ENCODE results near the gene RBBP8NL.

RBBP8NL gene

DNA sequence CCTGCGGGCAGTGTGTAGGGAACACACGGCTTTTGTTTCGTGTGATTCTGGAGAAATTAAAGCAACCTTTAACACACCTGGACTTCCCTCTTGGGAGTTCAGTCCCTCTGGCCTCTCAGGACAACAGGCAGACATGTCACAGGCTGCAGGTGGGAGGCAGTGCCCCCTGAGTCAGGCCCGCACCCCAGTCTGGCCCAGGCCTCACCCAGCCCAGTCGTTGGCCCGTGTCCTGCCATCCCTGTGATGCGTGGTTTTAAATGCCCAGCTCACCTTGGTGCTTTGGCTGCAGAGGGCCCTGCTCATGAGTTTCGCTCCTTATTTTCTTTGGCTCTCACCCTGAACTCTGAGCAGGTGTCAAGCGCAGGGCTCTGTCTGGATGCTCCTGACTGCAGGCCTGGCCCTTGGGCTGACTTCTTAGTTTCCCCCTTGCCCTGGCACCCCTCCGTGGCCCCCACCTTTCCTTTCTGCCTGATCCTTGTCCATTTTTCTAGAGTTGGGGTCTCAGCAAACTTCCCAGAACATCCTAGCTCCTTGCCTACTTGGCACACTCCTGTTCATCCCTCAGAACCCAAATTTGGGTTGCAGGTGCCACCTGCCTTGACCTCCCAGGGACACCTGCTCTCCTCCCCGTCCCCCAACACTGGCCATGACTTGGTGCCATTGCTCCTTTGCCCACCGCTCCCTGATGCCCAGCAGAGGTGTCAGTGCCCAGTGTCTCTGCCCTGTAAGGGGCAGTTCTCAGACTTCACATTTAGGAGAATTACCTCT lies 18.1 kb downstream of the RBBP8NL start:
- peaks cover 8% of the 10 kb centered on the region; the same call in 1 of the 2 replicates for H3K27me3 ChIP-seq (ENCODE audit: insufficient read depth, low read length)
- no peak overlapping the region for H3K4me3 ChIP-seq (ENCODE audit: low read length)
- H3K9me3 ChIP-seq (ENCODE audit: insufficient read depth, low read depth, low read length), result no peaks in the 10 kb centered on the region
- no peak overlapping the region for H3K9ac ChIP-seq (ENCODE audit: low read depth, low read length)
- WGBS, result 90% methylated on average over 12 of the region's 12 CpGs
- no peak overlapping the region for H3K27ac ChIP-seq (ENCODE audit: low read depth, low read length)
- no peaks in the 10 kb centered on the region for H3K36me3 ChIP-seq (ENCODE audit: insufficient read depth, low read length)
- no peaks in the 10 kb centered on the region for H3K4me1 ChIP-seq (ENCODE audit: insufficient read depth, low read length)

DNA sequence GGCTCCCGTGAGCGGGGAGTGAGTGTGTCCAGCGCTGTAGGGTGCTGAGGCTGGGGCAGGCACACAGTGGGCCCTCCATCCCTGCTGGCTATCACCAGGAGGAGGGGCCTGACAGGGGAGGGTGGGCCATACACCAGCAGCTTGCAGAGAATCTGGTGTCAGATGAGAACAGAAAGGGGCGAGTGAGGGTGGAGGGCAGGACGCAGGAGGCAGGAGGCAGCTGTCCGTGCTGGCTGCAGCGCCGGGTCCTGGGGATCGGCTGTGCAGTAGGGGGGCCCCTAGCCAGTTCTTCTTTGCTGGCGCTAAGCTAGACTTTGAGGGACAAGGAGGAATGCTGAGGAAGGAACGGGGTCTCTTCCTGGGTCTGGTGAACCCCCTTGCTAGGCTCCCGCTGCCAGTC lies 18.7 kb downstream of the RBBP8NL start:
- Histone ChIP-seq H3K4me1 (ENCODE audit: insufficient read depth, low read length) (no peaks in the 10 kb centered on the region), H3K27ac (ENCODE audit: low read depth, low read length) (no peak overlapping the region)
- 88% methylated on average over 12 of the region's 12 CpGs for WGBS

GRCh38 chr20:62408055-62408454 lies 19.3 kb downstream of the RBBP8NL start:
- Histone ChIP-seq H3K9ac (ENCODE audit: low read depth, low read length) (no peak overlapping the region), H3K4me1 (ENCODE audit: insufficient read depth, low read length) (no peaks in the 10 kb centered on the region), H3K27me3 (ENCODE audit: insufficient read depth, low read length) (peaks cover 8% of the 10 kb centered on the region; the same call in 1 of the 2 replicates), H3K27ac (ENCODE audit: low read depth, low read length) (no peak overlapping the region), H3K9me3 (ENCODE audit: insufficient read depth, low read depth, low read length) (no peaks in the 10 kb centered on the region), H3K36me3 (ENCODE audit: insufficient read depth, low read length) (no peaks in the 10 kb centered on the region), H3K4me3 (ENCODE audit: low read length) (peak overlapping the region; percentile 55; the same call in 1 of the 2 replicates)
- WGBS, result 94% methylated on average over 15 of the region's 15 CpGs

More for the DNA sequence above, 18.7 kb downstream of the RBBP8NL start:
- peaks cover 8% of the 10 kb centered on the region; the same call in 1 of the 2 replicates for H3K27me3 ChIP-seq (ENCODE audit: insufficient read depth, low read length)
- H3K4me3 ChIP-seq (ENCODE audit: low read length), result no peak overlapping the region
- no peaks in the 10 kb centered on the region for H3K9me3 ChIP-seq (ENCODE audit: insufficient read depth, low read depth, low read length)
- H3K9ac ChIP-seq (ENCODE audit: low read depth, low read length), result no peak overlapping the region
- H3K36me3 ChIP-seq (ENCODE audit: insufficient read depth, low read length), result no peaks in the 10 kb centered on the region

DNA sequence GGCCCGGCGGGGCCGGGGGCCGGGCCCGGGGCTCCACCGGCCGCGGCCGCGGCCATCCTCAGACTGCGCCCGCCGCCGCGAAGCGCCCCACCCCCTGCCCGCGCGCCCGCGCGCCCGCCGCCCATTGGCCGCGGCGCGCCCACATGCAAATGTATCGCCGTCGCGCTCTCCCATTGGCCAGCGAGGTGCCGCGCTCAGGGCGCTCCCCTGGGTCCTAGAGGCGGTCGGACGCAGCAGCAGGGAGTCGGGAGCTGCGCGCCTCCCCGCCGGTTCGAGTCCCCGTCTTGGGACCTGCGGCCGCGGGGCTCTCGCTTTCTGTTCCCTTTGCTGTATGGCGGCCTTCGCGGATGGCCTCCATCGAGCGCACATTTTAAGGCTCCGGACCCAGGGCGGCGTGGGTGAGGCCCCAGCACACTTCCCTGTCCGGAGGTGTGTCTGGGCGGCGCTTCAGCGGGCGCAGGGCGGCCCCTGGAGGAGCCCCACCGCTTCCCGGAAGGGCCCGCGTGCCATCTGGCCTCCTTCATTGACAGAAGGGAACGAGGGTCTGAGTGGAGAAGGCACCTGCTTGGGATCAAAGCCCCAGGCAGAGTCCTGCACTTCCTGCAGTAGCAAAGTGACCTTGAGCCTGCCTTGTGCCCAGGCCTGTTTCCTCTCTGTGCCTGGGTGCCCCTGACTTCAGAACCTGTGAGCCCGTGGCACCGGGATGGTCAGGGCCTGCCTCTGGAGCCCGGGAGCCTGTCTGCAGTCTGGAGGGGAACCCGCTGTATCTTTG lies 19.9 kb downstream of the RBBP8NL start, which contains the start of gene CABLES2:
TSS of gene CABLES2 (minus strand) at position 65 of the 772 bp plus-strand sequence. CDS start at position 56, 9 bp downstream.
- peaks cover 8% of the 10 kb centered on the region; the same call in 1 of the 2 replicates for H3K27me3 ChIP-seq (ENCODE audit: insufficient read depth, low read length)
- no peaks in the 10 kb centered on the region for H3K4me1 ChIP-seq (ENCODE audit: insufficient read depth, low read length)
- H3K4me3 ChIP-seq (ENCODE audit: low read length), result peak within 1 kb of the TSS; percentile 55
- WGBS, result 8% methylated on average over 73 of the region's 73 CpGs
- no peak within 1 kb of the TSS for H3K27ac ChIP-seq (ENCODE audit: low read depth, low read length)
- H3K9ac ChIP-seq (ENCODE audit: low read depth, low read length), result peak within 1 kb of the TSS; percentile 58
- no peaks in the 10 kb centered on the region for H3K9me3 ChIP-seq (ENCODE audit: insufficient read depth, low read depth, low read length)
- H3K36me3 ChIP-seq (ENCODE audit: insufficient read depth, low read length), result no peaks in the 10 kb centered on the region

- Histone ChIP-seq H3K4me1 (ENCODE audit: insufficient read depth, low read length) (no peaks in the 10 kb centered on the region), H3K4me3 (ENCODE audit: low read length) (peak overlapping the region; percentile 55), H3K27ac (ENCODE audit: low read depth, low read length) (no peak overlapping the region), H3K9me3 (ENCODE audit: insufficient read depth, low read depth, low read length) (no peaks in the 10 kb centered on the region), H3K9ac (ENCODE audit: low read depth, low read length) (peak overlapping the region; percentile 58), H3K36me3 (ENCODE audit: insufficient read depth, low read length) (no peaks in the 10 kb centered on the region), H3K27me3 (ENCODE audit: insufficient read depth, low read length) (peaks cover 8% of the 10 kb centered on the region; the same call in 1 of the 2 replicates)
- 2% methylated on average over 42 of the region's 42 CpGs for WGBS
Observed at GRCh38 chr20:62406635-62407176, 20.6 kb downstream of the RBBP8NL start.

- 80% methylated on average over 10 of the region's 10 CpGs for WGBS
- Histone ChIP-seq H3K36me3 (ENCODE audit: insufficient read depth, low read length) (no peaks in the 10 kb centered on the region), H3K9me3 (ENCODE audit: insufficient read depth, low read depth, low read length) (no peaks in the 10 kb centered on the region), H3K27me3 (ENCODE audit: insufficient read depth, low read length) (peaks cover 8% of the 10 kb centered on the region; the same call in 1 of the 2 replicates), H3K4me3 (ENCODE audit: low read length) (peak overlapping the region; percentile 55), H3K4me1 (ENCODE audit: insufficient read depth, low read length) (no peaks in the 10 kb centered on the region), H3K9ac (ENCODE audit: low read depth, low read length) (no peak overlapping the region), H3K27ac (ENCODE audit: low read depth, low read length) (no peak overlapping the region)
Observed at GRCh38 chr20:62405981-62406513, 21.3 kb downstream of the RBBP8NL start.

DNA sequence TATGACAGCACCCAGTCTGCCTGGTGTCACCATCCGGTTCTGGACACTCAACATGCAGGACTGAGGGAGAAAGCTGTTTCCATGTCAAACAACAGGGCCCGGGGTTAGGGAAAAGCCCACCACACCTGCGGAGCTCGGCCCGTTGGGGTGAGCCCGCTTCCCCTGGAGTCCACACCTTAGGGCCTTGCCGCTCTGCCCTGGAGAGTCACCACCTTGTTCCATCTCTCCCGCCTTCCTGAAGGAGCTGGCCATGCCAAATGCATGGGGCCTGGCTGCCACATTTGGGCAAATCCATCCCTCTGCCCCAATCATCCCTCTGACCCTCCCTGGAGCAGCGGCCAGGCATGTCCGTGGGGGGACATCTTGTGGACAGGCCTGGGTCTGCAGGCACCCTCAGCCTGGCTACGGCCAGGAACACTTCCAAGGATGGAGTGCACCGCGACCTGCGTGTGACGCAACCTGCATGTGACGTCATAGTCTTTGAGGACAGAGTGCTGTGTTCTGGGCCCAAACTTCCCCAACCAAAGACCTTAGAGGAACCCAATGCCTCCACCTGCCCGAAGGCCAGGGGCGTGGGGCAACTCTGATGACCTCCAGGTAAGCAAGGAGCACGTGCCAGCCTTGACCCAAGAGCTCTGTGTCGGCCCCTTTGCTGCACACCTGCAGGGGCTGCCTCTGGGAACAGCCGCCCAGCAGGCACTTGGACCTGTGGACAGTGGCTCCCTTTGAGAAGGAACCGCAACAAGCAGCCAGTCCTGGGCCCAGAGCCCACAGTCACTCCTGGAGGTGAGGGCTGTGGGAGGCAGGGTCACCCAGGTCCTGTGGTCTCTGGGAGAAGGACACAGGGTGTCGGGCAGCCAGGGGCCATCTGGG lies 22.0 kb downstream of the RBBP8NL start:
- Histone ChIP-seq H3K27me3 (ENCODE audit: insufficient read depth, low read length) (peaks cover 8% of the 10 kb centered on the region; the same call in 1 of the 2 replicates), H3K9me3 (ENCODE audit: insufficient read depth, low read depth, low read length) (no peaks in the 10 kb centered on the region), H3K4me3 (ENCODE audit: low read length) (no peak overlapping the region), H3K9ac (ENCODE audit: low read depth, low read length) (no peak overlapping the region), H3K36me3 (ENCODE audit: insufficient read depth, low read length) (no peaks in the 10 kb centered on the region), H3K4me1 (ENCODE audit: insufficient read depth, low read length) (no peaks in the 10 kb centered on the region), H3K27ac (ENCODE audit: low read depth, low read length) (no peak overlapping the region)
- WGBS, result 83% methylated on average over 23 of the region's 23 CpGs

GRCh38 chr20:62404761-62405107 lies 22.6 kb downstream of the RBBP8NL start:
- Histone ChIP-seq H3K4me1 (ENCODE audit: insufficient read depth, low read length) (no peaks in the 10 kb centered on the region), H3K27me3 (ENCODE audit: insufficient read depth, low read length) (peaks cover 8% of the 10 kb centered on the region; the same call in 1 of the 2 replicates), H3K27ac (ENCODE audit: low read depth, low read length) (no peak overlapping the region), H3K9me3 (ENCODE audit: insufficient read depth, low read depth, low read length) (no peaks in the 10 kb centered on the region), H3K36me3 (ENCODE audit: insufficient read depth, low read length) (no peaks in the 10 kb centered on the region), H3K4me3 (ENCODE audit: low read length) (no peak overlapping the region), H3K9ac (ENCODE audit: low read depth, low read length) (no peak overlapping the region)
- WGBS, result 95% methylated on average over 12 of the region's 12 CpGs

DNA sequence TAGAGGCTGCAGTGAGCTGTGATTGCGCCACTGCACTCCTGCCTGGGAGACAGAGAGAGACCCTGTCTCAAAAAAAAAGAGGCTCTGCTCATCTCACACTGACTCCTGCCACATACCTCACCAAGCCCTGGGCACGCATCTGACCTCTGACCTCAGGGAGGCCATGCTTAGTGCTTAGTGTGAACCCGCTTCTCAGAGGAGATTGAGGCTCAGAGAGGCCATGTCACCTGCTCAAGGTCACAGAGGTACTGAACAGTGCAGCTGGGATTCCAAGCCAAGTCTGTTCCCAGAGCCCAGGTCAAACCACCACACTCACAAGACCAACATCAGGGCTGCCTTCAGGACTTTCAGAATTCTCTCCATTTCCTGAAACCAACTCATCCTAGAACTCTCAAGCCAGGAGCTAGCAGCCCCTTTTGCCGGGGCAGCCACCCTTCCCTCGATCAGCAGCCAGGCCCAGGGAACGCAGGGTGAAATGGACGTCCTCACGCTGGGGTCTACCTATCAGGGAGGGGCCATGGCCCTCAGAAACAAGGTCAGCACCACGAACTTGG lies 23.1 kb downstream of the RBBP8NL start:
- no peaks in the 10 kb centered on the region for H3K36me3 ChIP-seq (ENCODE audit: insufficient read depth, low read length)
- no peak overlapping the region for H3K27ac ChIP-seq (ENCODE audit: low read depth, low read length)
- 90% methylated on average over 9 of the region's 9 CpGs for WGBS
- H3K27me3 ChIP-seq (ENCODE audit: insufficient read depth, low read length), result peaks cover 8% of the 10 kb centered on the region; the same call in 1 of the 2 replicates
- H3K4me3 ChIP-seq (ENCODE audit: low read length), result no peak overlapping the region
- H3K9me3 ChIP-seq (ENCODE audit: insufficient read depth, low read depth, low read length), result no peaks in the 10 kb centered on the region
- H3K4me1 ChIP-seq (ENCODE audit: insufficient read depth, low read length), result no peaks in the 10 kb centered on the region
- no peak overlapping the region for H3K9ac ChIP-seq (ENCODE audit: low read depth, low read length)

- Histone ChIP-seq H3K4me1 (ENCODE audit: insufficient read depth, low read length) (no peaks in the 10 kb centered on the region), H3K27me3 (ENCODE audit: insufficient read depth, low read length) (peaks cover 7% of the 10 kb centered on the region; the same call in 1 of the 2 replicates), H3K9me3 (ENCODE audit: insufficient read depth, low read depth, low read length) (no peaks in the 10 kb centered on the region), H3K4me3 (ENCODE audit: low read length) (no peak overlapping the region), H3K9ac (ENCODE audit: low read depth, low read length) (no peak overlapping the region), H3K36me3 (ENCODE audit: insufficient read depth, low read length) (no peaks in the 10 kb centered on the region), H3K27ac (ENCODE audit: low read depth, low read length) (no peak overlapping the region)
- whole genome bisulfite sequencing, result 96% methylated on average over 13 of the region's 13 CpGs
Observed at GRCh38 chr20:62403331-62403730, 24.0 kb downstream of the RBBP8NL start.

All from HUES64 (cell line).